Measurements from ENCODE around the gene RIOX2. TPM values are rescaled to one million over a fixed set of nuclear protein-coding genes. Genes with fewer than 3 reads are reported as not detected.

The RIOX2 gene
- total and polyA plus RNA-seq, 2 of the 8 experiments (the other 6 are each of a cell fraction or from before 2014, with no cell fraction given), result 3.8 to 16.4 TPM

- Histone ChIP-seq H3K27me3 (replicated peaks in 1 of 4; ENCODE audit: control insufficient read depth in 3 of 4, extremely low read depth in 1 of 4, insufficient read depth in 3 of 4, low read length in 3 of 4) (no peaks in the 10 kb centered on the region), H3K27ac (ENCODE audit: low read depth, low read length) (no peak overlapping the region), H3K79me1 (ENCODE audit: low read depth, low read length) (no peaks in the 10 kb centered on the region), H2BK20ac (ENCODE audit: low read length) (no peak overlapping the region), H3K23ac (ENCODE audit: insufficient read length) (no peak overlapping the region), H3K23me2 (ENCODE audit: low read depth, low read length) (no peaks in the 10 kb centered on the region), H2BK15ac (ENCODE audit: low read length) (no peak overlapping the region), H3K79me2 (ENCODE audit: control insufficient read depth in 1 of 2, insufficient read depth in 2 of 2, low read length in 2 of 2) (no peaks in the 10 kb centered on the region), H3K56ac (replicated peaks; ENCODE audit: insufficient read length, low read depth, low read length) (no peak overlapping the region), H2BK120ac (replicated peaks; ENCODE audit: low read depth, low read length) (no peak overlapping the region), H3K9me3 (ENCODE audit: insufficient read depth in 2 of 2, low read depth in 1 of 2, low read length in 1 of 2) (no peaks in the 10 kb centered on the region), H3K18ac (ENCODE audit: extremely low read depth, low read length) (no peak overlapping the region), H3K4me1 (replicated peaks in 1 of 4; ENCODE audit: control insufficient read depth in 3 of 4, insufficient read depth in 4 of 4, low read length in 3 of 4) (no peaks in the 10 kb centered on the region), H2BK5ac (ENCODE audit: low read depth, low read length) (no peak overlapping the region), H3K4ac (replicated peaks; ENCODE audit: insufficient read length, low read depth, low read length) (no peak overlapping the region), H3K14ac (ENCODE audit: insufficient read length) (no peak overlapping the region), H2AK5ac (ENCODE audit: low read depth, low read length) (no peak overlapping the region), H4K5ac (ENCODE audit: insufficient read length, low read depth, low read length) (no peak overlapping the region), H2AFZ (ENCODE audit: low read length) (no peak overlapping the region), H3K4me3 (ENCODE audit: extremely low read depth in 1 of 4, insufficient read depth in 2 of 4, low read depth in 3 of 4, low read length in 4 of 4) (no peak overlapping the region), H3K9ac (replicated peaks in 1 of 4; ENCODE audit: extremely low read depth in 1 of 4, low read depth in 3 of 4, low read length in 3 of 4) (no peak overlapping the region), H3K4me2 (ENCODE audit: insufficient read depth in 1 of 2, low read depth in 2 of 2, low read length in 2 of 2) (no peak overlapping the region), H3K36me3 (ENCODE audit: control insufficient read depth in 2 of 4, insufficient read depth in 4 of 4, low read length in 3 of 4) (peaks cover 0 to 4% (median 0%) of the 10 kb centered on the region in 4 experiments; a peak in 2 of 8 replicates), H4K91ac (replicated peaks; ENCODE audit: insufficient read length, low read length) (no peak overlapping the region), H4K8ac (ENCODE audit: extremely low read depth, insufficient read depth, low read length) (no peak overlapping the region), H2BK12ac (ENCODE audit: low read depth, low read length) (no peak overlapping the region), H4K20me1 (replicated peaks in 1 of 2; ENCODE audit: control insufficient read depth in 1 of 2, insufficient read depth in 2 of 2, low read length in 2 of 2) (no peaks in the 10 kb centered on the region)
- no peak for TF ChIP-seq BCL11A (IDR thresholded peaks at IDR 0.05; ENCODE audit: low read depth in 2 of 2, low read length in 2 of 2)
- no peak for TF ChIP-seq ATF3 (IDR thresholded peaks at IDR 0.05; ENCODE audit: insufficient read depth, low read depth, low read length)
- peak; percentile 30 to 35; a peak in 3 of 4 replicates for TF ChIP-seq RAD21 (IDR thresholded peaks at IDR 0.05 in 1 of 2, conservative IDR thresholded peaks at IDR 0.05 in 1 of 2; ENCODE audit: low read depth in 2 of 2, low read length in 2 of 2)
- TF ChIP-seq, protein P1, sequence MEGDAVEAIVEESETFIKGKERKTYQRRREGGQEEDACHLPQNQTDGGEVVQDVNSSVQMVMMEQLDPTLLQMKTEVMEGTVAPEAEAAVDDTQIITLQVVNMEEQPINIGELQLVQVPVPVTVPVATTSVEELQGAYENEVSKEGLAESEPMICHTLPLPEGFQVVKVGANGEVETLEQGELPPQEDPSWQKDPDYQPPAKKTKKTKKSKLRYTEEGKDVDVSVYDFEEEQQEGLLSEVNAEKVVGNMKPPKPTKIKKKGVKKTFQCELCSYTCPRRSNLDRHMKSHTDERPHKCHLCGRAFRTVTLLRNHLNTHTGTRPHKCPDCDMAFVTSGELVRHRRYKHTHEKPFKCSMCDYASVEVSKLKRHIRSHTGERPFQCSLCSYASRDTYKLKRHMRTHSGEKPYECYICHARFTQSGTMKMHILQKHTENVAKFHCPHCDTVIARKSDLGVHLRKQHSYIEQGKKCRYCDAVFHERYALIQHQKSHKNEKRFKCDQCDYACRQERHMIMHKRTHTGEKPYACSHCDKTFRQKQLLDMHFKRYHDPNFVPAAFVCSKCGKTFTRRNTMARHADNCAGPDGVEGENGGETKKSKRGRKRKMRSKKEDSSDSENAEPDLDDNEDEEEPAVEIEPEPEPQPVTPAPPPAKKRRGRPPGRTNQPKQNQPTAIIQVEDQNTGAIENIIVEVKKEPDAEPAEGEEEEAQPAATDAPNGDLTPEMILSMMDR (IDR thresholded peaks at IDR 0.05; ENCODE audit: control extremely low read depth in 1 of 3, insufficient read depth in 1 of 3, low read depth in 1 of 3, low read length in 3 of 3), result peak in 2 of 3 experiments; percentile 19 to 25; a peak in 2 of 4 replicates
- no peak for TF ChIP-seq TAF1 (IDR thresholded peaks at IDR 0.05; ENCODE audit: low read depth, low read length)
- TF ChIP-seq, protein P2, sequence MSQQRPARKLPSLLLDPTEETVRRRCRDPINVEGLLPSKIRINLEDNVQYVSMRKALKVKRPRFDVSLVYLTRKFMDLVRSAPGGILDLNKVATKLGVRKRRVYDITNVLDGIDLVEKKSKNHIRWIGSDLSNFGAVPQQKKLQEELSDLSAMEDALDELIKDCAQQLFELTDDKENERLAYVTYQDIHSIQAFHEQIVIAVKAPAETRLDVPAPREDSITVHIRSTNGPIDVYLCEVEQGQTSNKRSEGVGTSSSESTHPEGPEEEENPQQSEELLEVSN (IDR thresholded peaks at IDR 0.05), result no peak
- no peak for DNase-seq (ENCODE audit: low read depth in 1 of 2, low spot score in 2 of 2)
- no peak for FAIRE-seq
- WGBS, 2 experiments (ENCODE audit: extremely low coverage in 1 of 2, insufficient coverage in 1 of 2, insufficient read length in 1 of 2, insufficient replicate concordance in 2 of 2, low coverage in 1 of 2, low lambda C conversion rate in 2 of 2, missing lambda C conversion rate in 1 of 2), result 95% methylated on average over 9 of the region's 9 CpGs; no CpG with 5 or more reads in 1 of the 2 experiments
- ChIA-PET CTCF (ENCODE audit: partially characterized antibody) (interaction anchor here (0.7 to 2.5 kb wide), 7 partner anchors 9 to 69 kb away, joined by 3 to 9 read pairs (median 5); no protein-coding TSS in a partner anchor), POLR2A (ENCODE audit: partially characterized antibody) (interaction anchor here (1.6 kb wide), 1 partner anchor 13 kb away, joined by 4 read pairs; no protein-coding TSS in a partner anchor)
Measured at GRCh38 chr3:97954228-97954827, 17.9 kb downstream of the RIOX2 start.
